Measurements from ENCODE around the gene MAP3K10.

- TF ChIP-seq CTCF (conservative IDR thresholded peaks at IDR 0.05) (no peak), EZH2 (IDR thresholded peaks at IDR 0.05; ENCODE audit: low read depth) (no peak)
Observed at GRCh38 chr19:40252395-40252794, 61.2 kb downstream of the MAP3K10 start.
